Vagina (tissue), 2 donors: ENCODE measurements around the gene HBA1. TPM values are rescaled to one million over a fixed set of nuclear protein-coding genes. Genes with fewer than 3 reads are reported as not detected.
A peak's percentile ranks its signal among the peaks of the same experiment; 100 is the strongest.
"Not testable (repeated sequence)": the region's sequence is repeated elsewhere in the genome, so short reads cannot be mapped to it uniquely, and the experiment has no call there.

ENCODE experiments used
- DNase-seq, 2 donors: peaks; one replicate each; pipeline ENCODE4 v3.0.0-alpha.2; 2017; ENCODE audit errors: extremely low spot score in 2 of 2
- H3K27ac ChIP-seq: fragments of 200-600 bp; sonication (generic); one replicate; pipeline ENCODE4 v1.5.1; 2019
- H3K27me3 ChIP-seq: fragments of 200-600 bp; sonication (generic); one replicate; pipeline ENCODE4 v1.5.1; 2019
- H3K36me3 ChIP-seq, 2 donors: fragments of 200-600 bp; sonication (generic); one replicate each; pipeline ENCODE4 v1.5.1; 2017 to 2019
- H3K4me1 ChIP-seq: fragments of 200-600 bp; sonication (generic); one replicate; pipeline ENCODE4 v1.5.1; 2019
- H3K4me3 ChIP-seq, 2 donors: fragments of 200-600 bp; sonication (generic); 1 replicate in 1 of 2; 2 replicates in 1 of 2; pipeline ENCODE4 v1.5.1; 2016 to 2019
- H3K9me3 ChIP-seq: fragments of 200-600 bp; sonication (generic); one replicate; pipeline ENCODE4 v1.5.1; 2019
- CTCF ChIP-seq, 3 experiments: fragments of 450-650 bp in 2 of 3; fragments of 200-600 bp in 1 of 3; sonication (generic) in 1 of 3; IDR thresholded peaks; one replicate each; pipeline ENCODE4 v1.5.1; 2017 to 2019; ENCODE audit warnings: antibody characterized with exemption in 3 of 3, mild to moderate bottlenecking in 2 of 3, moderate library complexity in 2 of 3
- POLR2A ChIP-seq, 2 donors: fragments of 450-650 bp; IDR thresholded peaks; one replicate each; pipeline ENCODE4 v1.6.1; 2017; ENCODE audit warnings: antibody characterized with exemption in 2 of 2, mild to moderate bottlenecking in 2 of 2, moderate library complexity in 2 of 2
- POLR2AphosphoS5 ChIP-seq, 2 donors: sonication (generic); formaldehyde crosslinking; IDR thresholded peaks; one replicate each; pipeline ENCODE4 v1.9.0; 2017; ENCODE audit warnings: antibody characterized with exemption in 2 of 2, mild to moderate bottlenecking in 2 of 2, low read depth in 1 of 2; ENCODE audit not compliant: insufficient read depth in 1 of 2
- intact Hi-C: fragments of 100-400 bp; cut with DNase I; formaldehyde crosslinking; loops from one replicate; pipeline ENCODE4 v1.15.1; 2023
- total RNA-seq: library from RNA; depleted of rRNA; stranded (reverse); fragments of >200 nt; gene quantifications from one replicate; pipeline ENCODE4 v1.2.3, GENCODE V29; 2016

HBA1 gene
- total RNA-seq, 1 donor from 2014 or later: 523 TPM

- peak overlapping the region in 1 of 2 donors; percentile 32 for H3K4me3 ChIP-seq
- no peak for DNase-seq
- peaks cover 16% of the 10 kb centered on the region for H3K4me1 ChIP-seq
- TF ChIP-seq CTCF (IDR thresholded peaks at IDR 0.05) (no peak), POLR2AphosphoS5 (IDR thresholded peaks at IDR 0.05; ENCODE audit: insufficient read depth in 1 of 2, low read depth in 1 of 2) (no peak), POLR2A (IDR thresholded peaks at IDR 0.05) (no peak)
- no peaks in the 10 kb centered on the region for H3K36me3 ChIP-seq
- intact Hi-C loops: no loop called here
- H3K9me3 ChIP-seq: no peaks in the 10 kb centered on the region
- no peak overlapping the region for H3K27ac ChIP-seq
- H3K27me3 ChIP-seq: peaks cover 26% of the 10 kb centered on the region
Observed at GRCh38 chr16:166375-167121, 9.9 kb upstream of the HBA1 start.

DNA sequence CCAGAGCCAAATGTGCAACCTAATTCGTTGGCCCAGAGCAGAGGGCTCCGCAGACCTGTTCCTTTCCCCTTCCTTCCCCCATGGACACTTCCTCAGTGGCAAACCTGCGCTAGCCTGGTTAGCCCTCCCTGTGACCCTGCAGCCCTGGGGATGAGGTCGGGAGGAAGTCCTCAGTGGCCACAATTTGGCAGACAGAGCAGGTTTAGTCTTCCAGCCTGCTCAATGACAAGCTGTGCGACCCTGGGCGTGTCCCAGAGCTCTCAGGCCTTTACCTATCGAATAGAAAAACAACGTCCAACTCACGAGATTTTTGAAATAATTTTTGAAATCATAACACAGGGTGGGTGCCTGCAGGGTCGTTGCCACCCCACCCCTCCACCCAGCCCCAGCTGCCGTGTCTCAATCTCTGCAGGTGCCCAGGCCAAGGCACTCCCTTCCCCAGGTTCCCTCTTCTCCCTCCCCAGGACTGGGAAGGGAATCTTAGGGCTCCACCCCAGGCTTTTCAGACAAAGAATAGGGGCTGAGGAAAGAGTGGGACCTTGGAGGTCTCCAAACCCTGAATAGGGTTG lies 9.3 kb upstream of the HBA1 start:
- intact Hi-C loops: no loop called here
- TF ChIP-seq POLR2AphosphoS5 (IDR thresholded peaks at IDR 0.05; ENCODE audit: insufficient read depth in 1 of 2, low read depth in 1 of 2): no peak
- no peak for TF ChIP-seq POLR2A (IDR thresholded peaks at IDR 0.05)
- no peak for TF ChIP-seq CTCF (IDR thresholded peaks at IDR 0.05)
- DNase-seq: no peak

DNA sequence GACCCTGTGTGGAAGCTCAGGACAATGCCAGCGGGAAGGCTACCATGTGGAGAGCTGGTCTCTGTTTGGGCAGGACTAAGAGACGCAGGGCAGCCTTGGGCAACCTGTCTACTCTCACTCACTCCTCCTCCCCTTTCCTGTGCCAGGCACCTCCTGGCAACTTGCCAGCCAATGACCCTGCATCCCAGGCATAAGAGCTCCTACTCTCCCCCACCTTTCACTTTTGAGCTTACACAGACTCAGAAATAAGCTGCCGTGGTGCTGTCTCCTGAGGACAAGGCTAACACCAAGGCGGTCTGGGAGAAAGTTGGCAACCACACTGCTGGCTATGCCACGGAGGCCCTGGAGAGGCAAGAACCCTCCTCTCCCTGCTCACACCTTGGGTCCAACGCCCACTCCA lies 8.1 kb upstream of the HBA1 start:
- Histone ChIP-seq H3K4me1 (peaks cover 16% of the 10 kb centered on the region), H3K27me3 (peaks cover 26% of the 10 kb centered on the region), H3K36me3 (no peaks in the 10 kb centered on the region), H3K27ac (no peak overlapping the region), H3K4me3 (no peak overlapping the region), H3K9me3 (no peaks in the 10 kb centered on the region)
- DNase-seq: no peak
- intact Hi-C loops: no loop called here
- TF ChIP-seq POLR2A (IDR thresholded peaks at IDR 0.05) (no peak), POLR2AphosphoS5 (IDR thresholded peaks at IDR 0.05; ENCODE audit: insufficient read depth in 1 of 2, low read depth in 1 of 2) (no peak), CTCF (IDR thresholded peaks at IDR 0.05) (no peak)

More for the DNA sequence above, 9.3 kb upstream of the HBA1 start:
- H3K36me3 ChIP-seq: no peaks in the 10 kb centered on the region
- no peaks in the 10 kb centered on the region for H3K9me3 ChIP-seq
- H3K27me3 ChIP-seq: peaks cover 26% of the 10 kb centered on the region
- no peak overlapping the region for H3K27ac ChIP-seq
- peaks cover 16% of the 10 kb centered on the region for H3K4me1 ChIP-seq
- H3K4me3 ChIP-seq: no peak overlapping the region

DNA sequence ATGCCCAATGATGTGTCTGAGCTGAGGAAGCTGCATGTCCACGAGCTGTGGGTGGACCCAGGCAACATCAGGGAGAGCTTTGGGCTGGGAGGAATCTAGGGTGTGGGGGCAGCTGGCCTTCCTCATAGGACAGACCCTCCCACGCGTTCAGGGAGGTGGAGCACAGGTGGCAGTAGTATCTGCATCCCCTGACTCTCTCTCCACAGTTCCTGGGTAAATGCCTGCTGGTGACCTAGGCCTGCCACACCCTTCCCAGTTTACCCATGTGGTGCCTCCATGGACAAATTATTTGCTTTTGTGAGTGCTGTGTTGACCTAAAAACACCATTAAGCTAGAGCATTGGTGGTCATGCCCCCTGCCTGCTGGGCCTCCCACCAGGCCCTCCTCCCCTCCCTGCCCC lies 7.5 kb upstream of the HBA1 start:
- Histone ChIP-seq H3K27ac (no peak overlapping the region), H3K4me3 (no peak overlapping the region), H3K27me3 (peaks cover 26% of the 10 kb centered on the region), H3K4me1 (peaks cover 16% of the 10 kb centered on the region), H3K9me3 (no peaks in the 10 kb centered on the region), H3K36me3 (no peaks in the 10 kb centered on the region)
- intact Hi-C loops: no loop called here
- TF ChIP-seq POLR2A (IDR thresholded peaks at IDR 0.05): no peak
- no peak for DNase-seq

DNA sequence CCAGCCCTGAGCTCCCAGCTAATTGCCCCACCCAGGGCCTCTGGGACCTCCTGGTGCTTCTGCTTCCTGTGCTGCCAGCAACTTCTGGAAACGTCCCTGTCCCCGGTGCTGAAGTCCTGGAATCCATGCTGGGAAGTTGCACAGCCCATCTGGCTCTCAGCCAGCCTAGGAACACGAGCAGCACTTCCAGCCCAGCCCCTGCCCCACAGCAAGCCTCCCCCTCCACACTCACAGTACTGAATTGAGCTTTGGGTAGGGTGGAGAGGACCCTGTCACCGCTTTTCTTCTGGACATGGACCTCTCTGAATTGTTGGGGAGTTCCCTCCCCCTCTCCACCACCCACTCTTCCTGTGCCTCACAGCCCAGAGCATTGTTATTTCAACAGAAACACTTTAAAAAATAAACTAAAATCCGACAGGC lies 6.4 kb upstream of the HBA1 start:
- H3K4me3 ChIP-seq, intact Hi-C loops, H3K9me3 ChIP-seq, H3K36me3 ChIP-seq, DNase-seq, H3K27ac ChIP-seq: not testable (repeated sequence)
- H3K27me3 ChIP-seq: peaks cover 26% of the 10 kb centered on the region
- H3K4me1 ChIP-seq: peaks cover 15% of the 10 kb centered on the region

DNA sequence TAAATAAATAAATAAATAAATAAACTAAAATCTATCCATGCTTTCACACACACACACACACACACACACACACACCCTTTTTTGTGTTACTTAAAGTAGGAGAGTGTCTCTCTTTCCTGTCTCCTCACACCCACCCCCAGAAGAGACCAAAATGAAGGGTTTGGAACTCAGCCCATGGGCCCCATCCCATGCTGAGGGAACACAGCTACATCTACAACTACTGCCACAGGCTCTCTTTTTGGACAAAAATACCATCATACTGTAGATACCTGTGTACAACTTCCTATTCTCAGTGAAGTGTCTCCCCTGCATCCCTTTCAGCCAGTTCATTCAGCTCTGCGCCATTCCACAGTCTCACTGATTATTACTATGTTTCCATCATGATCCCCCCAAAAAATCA lies 5.7 kb upstream of the HBA1 start:
- TF ChIP-seq POLR2A (IDR thresholded peaks at IDR 0.05) (no peak), CTCF (IDR thresholded peaks at IDR 0.05) (no peak), POLR2AphosphoS5 (IDR thresholded peaks at IDR 0.05; ENCODE audit: insufficient read depth in 1 of 2, low read depth in 1 of 2) (no peak)

GRCh38 chr16:172374-172941 lies 4.0 kb upstream of the HBA1 start, which contains the start of gene HBA2:
Gene HBA2, plus strand, starts transcription at chr16:172876. Its CDS starts 37 bp downstream, at chr16:172913.
- DNase-seq, H3K4me1 ChIP-seq, H3K4me3 ChIP-seq, intact Hi-C loops, H3K27ac ChIP-seq, H3K36me3 ChIP-seq, H3K9me3 ChIP-seq: not testable (repeated sequence)
- peaks cover 13% of the 10 kb centered on the region for H3K27me3 ChIP-seq

More for the DNA sequence above, 5.7 kb upstream of the HBA1 start:
- H3K27ac ChIP-seq: no peak overlapping the region
- peaks cover 26% of the 10 kb centered on the region for H3K27me3 ChIP-seq
- DNase-seq: no peak
- peaks cover 8% of the 10 kb centered on the region for H3K4me1 ChIP-seq
- H3K4me3 ChIP-seq: no peak overlapping the region
- no peaks in the 10 kb centered on the region for H3K36me3 ChIP-seq
- H3K9me3 ChIP-seq: no peaks in the 10 kb centered on the region
- intact Hi-C loops: no loop called here

GRCh38 chr16:173211-173854 lies 3.1 kb upstream of the HBA1 start:
- intact Hi-C loops: not testable (repeated sequence)
- H3K27me3 ChIP-seq: peaks cover 20% of the 10 kb centered on the region

More at GRCh38 chr16:173211-173854, 3.1 kb upstream of the HBA1 start:
- H3K9me3 ChIP-seq, H3K4me3 ChIP-seq, H3K4me1 ChIP-seq, H3K27ac ChIP-seq, DNase-seq, H3K36me3 ChIP-seq: not testable (repeated sequence)
